ENCODE data around the gene PLA2G4E. TPM values are rescaled to one million over a fixed set of nuclear protein-coding genes. Genes with fewer than 3 reads are reported as not detected.
A peak's percentile ranks its signal among the peaks of the same experiment; 100 is the strongest.

The PLA2G4E gene
- total and polyA plus RNA-seq, 9 of the 15 experiments (the other 6 are each of a cell fraction or from before 2014, with no cell fraction given) = 0.03 TPM; not detected in 8

DNA sequence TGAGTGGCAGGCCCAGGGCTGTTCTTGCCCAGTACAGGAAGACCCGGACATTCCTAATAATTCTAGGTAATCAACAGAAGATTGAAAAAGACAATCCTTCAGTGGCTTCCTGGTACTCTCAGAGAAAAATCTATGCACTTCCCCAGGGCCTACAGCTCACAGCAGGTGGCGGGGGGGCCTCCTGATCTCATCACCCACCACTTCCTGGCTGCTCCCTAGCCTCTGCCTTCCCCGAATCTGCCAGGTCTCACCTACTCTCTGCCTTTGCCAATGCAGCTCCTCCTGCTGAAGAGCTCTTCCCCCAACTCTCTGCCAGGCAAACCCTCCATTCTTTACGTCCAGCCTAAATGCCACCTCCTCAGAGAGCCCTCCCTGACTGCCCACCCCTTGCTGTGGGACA lies 86.0 kb downstream of the PLA2G4E start:
- Histone ChIP-seq H3K9me1 (ENCODE audit: control insufficient read depth, insufficient read depth, low read length) (no peaks in the 10 kb centered on the region), H3K4me2 (ENCODE audit: insufficient read depth, low read length) (no peak overlapping the region), H3K9ac (ENCODE audit: insufficient read depth in 1 of 2, low read depth in 2 of 2, low read length in 2 of 2) (peak overlapping the region in 1 of 2 experiments; percentile 18; a peak in 1 of 4 replicates), H3K27ac (ENCODE audit: extremely low read depth, low read depth, low read length) (no peak overlapping the region), H2AFZ (ENCODE audit: low read depth, low read length) (no peak overlapping the region), H3K9me3 (replicated peaks; ENCODE audit: control insufficient read depth, insufficient read depth, low read depth, low read length) (no peaks in the 10 kb centered on the region), H3K4me3 (no peak overlapping the region), H3K36me3 (ENCODE audit: control insufficient read depth, insufficient read depth, low read length) (peaks cover 4% of the 10 kb centered on the region; the same call in 2 of the 3 replicates), H3K79me2 (ENCODE audit: control insufficient read depth, insufficient read depth, low read length) (no peaks in the 10 kb centered on the region), H4K20me1 (replicated peaks; ENCODE audit: control insufficient read depth, insufficient read depth, low read length) (no peaks in the 10 kb centered on the region), H3K4me1 (replicated peaks in 1 of 2; ENCODE audit: control insufficient read depth in 2 of 2, insufficient read depth in 2 of 2, low read length in 2 of 2) (peaks cover 3 to 13% of the 10 kb centered on the region in 2 experiments; a peak in 4 of 5 replicates), H3K27me3 (ENCODE audit: control insufficient read depth in 2 of 2, insufficient read depth in 2 of 2, low read length in 2 of 2) (no peaks in the 10 kb centered on the region)
- ChIA-PET CTCF (ENCODE audit: low intra/inter-chr PET ratio) (no interaction called here), POLR2A (no interaction called here)
- WGBS (ENCODE audit: insufficient coverage, low coverage, missing lambda C conversion rate) = 51% methylated on average over 4 of the region's 4 CpGs
- in situ Hi-C loops (cut with MboI) = no loop called here
- peak; percentile 75 for ATAC-seq
- TF ChIP-seq, protein P1, sequence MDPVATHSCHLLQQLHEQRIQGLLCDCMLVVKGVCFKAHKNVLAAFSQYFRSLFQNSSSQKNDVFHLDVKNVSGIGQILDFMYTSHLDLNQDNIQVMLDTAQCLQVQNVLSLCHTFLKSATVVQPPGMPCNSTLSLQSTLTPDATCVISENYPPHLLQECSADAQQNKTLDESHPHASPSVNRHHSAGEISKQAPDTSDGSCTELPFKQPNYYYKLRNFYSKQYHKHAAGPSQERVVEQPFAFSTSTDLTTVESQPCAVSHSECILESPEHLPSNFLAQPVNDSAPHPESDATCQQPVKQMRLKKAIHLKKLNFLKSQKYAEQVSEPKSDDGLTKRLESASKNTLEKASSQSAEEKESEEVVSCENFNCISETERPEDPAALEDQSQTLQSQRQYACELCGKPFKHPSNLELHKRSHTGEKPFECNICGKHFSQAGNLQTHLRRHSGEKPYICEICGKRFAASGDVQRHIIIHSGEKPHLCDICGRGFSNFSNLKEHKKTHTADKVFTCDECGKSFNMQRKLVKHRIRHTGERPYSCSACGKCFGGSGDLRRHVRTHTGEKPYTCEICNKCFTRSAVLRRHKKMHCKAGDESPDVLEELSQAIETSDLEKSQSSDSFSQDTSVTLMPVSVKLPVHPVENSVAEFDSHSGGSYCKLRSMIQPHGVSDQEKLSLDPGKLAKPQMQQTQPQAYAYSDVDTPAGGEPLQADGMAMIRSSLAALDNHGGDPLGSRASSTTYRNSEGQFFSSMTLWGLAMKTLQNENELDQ (CRISPR knock-in tag; IDR thresholded peaks at IDR 0.05; ENCODE audit: borderline replicate concordance) = no peak
- TF ChIP-seq ZC3H4 (CRISPR knock-in tag; IDR thresholded peaks at IDR 0.05; ENCODE audit: borderline replicate concordance) (no peak), NFATC3 (IDR thresholded peaks at IDR 0.05) (no peak), ZFP36 (IDR thresholded peaks at IDR 0.05; ENCODE audit: low read depth, low read length, partially characterized antibody) (peak; percentile 87), HCFC1 (IDR thresholded peaks at IDR 0.05; ENCODE audit: low read depth, low read length) (no peak)
- TF ChIP-seq, protein P2, sequence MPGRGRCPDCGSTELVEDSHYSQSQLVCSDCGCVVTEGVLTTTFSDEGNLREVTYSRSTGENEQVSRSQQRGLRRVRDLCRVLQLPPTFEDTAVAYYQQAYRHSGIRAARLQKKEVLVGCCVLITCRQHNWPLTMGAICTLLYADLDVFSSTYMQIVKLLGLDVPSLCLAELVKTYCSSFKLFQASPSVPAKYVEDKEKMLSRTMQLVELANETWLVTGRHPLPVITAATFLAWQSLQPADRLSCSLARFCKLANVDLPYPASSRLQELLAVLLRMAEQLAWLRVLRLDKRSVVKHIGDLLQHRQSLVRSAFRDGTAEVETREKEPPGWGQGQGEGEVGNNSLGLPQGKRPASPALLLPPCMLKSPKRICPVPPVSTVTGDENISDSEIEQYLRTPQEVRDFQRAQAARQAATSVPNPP (IDR thresholded peaks at IDR 0.05; ENCODE audit: borderline replicate concordance, insufficient read depth, insufficient read length) = no peak
- TF ChIP-seq, protein P3, sequence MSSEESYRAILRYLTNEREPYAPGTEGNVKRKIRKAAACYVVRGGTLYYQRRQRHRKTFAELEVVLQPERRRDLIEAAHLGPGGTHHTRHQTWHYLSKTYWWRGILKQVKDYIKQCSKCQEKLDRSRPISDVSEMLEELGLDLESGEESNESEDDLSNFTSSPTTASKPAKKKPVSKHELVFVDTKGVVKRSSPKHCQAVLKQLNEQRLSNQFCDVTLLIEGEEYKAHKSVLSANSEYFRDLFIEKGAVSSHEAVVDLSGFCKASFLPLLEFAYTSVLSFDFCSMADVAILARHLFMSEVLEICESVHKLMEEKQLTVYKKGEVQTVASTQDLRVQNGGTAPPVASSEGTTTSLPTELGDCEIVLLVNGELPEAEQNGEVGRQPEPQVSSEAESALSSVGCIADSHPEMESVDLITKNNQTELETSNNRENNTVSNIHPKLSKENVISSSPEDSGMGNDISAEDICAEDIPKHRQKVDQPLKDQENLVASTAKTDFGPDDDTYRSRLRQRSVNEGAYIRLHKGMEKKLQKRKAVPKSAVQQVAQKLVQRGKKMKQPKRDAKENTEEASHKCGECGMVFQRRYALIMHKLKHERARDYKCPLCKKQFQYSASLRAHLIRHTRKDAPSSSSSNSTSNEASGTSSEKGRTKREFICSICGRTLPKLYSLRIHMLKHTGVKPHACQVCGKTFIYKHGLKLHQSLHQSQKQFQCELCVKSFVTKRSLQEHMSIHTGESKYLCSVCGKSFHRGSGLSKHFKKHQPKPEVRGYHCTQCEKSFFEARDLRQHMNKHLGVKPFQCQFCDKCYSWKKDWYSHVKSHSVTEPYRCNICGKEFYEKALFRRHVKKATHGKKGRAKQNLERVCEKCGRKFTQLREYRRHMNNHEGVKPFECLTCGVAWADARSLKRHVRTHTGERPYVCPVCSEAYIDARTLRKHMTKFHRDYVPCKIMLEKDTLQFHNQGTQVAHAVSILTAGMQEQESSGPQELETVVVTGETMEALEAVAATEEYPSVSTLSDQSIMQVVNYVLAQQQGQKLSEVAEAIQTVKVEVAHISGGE (CRISPR knock-in tag; IDR thresholded peaks at IDR 0.05) = 0 out of 6 replicates have a peak, but pooled peaks of 1 of the 3 experiments have one; percentile 20
- TF ChIP-seq, protein P4, sequence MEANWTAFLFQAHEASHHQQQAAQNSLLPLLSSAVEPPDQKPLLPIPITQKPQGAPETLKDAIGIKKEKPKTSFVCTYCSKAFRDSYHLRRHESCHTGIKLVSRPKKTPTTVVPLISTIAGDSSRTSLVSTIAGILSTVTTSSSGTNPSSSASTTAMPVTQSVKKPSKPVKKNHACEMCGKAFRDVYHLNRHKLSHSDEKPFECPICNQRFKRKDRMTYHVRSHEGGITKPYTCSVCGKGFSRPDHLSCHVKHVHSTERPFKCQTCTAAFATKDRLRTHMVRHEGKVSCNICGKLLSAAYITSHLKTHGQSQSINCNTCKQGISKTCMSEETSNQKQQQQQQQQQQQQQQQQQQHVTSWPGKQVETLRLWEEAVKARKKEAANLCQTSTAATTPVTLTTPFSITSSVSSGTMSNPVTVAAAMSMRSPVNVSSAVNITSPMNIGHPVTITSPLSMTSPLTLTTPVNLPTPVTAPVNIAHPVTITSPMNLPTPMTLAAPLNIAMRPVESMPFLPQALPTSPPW (CRISPR knock-in tag; IDR thresholded peaks at IDR 0.05) = peak; percentile 86
- intact Hi-C loops (cut with micrococcal nuclease) = no loop called here
- FAIRE-seq = no peak
- BruUV-seq (replicated peaks) = no TSS peak
- peak in 1 of 4 experiments; percentile 37 for DNase-seq (ENCODE audit: extremely low read depth in 1 of 4, low spot score in 3 of 4)
